Activated CD4-positive, alpha-beta T cell treated with anti-CD3 and anti-CD28 coated beads for 36 hours (primary cell): ENCODE results near the gene RNF25. TPM values are rescaled to one million over a fixed set of nuclear protein-coding genes. Genes with fewer than 3 reads are reported as not detected.
"Not testable (repeated sequence)": the region's sequence is repeated elsewhere in the genome, so short reads cannot be mapped to it uniquely, and the experiment has no call there.

ENCODE experiments used
- ATAC-seq: fragments of 200-7000 bp; cut with Tn5 transposase; one replicate; pipeline ENCODE4 v1.10.0; 2021; ENCODE audit warnings: mild to moderate bottlenecking, moderate library complexity
- CTCF ChIA-PET: fragments of 350-600 bp; sonication (Branson Sonifier 250); formaldehyde crosslinking; loops from one replicate; lab custom pipeline; 2021; ENCODE audit warnings: antibody characterized with exemption; lab: Charles Lee
- POLR2A ChIA-PET: fragments of 350-600 bp; sonication (Branson Sonifier 250); formaldehyde crosslinking; loops from one replicate; lab custom pipeline; 2021; ENCODE audit warnings: antibody characterized with exemption, inconsistent platforms; lab: Charles Lee
- DNase-seq: peaks from one replicate; pipeline ENCODE4 v3.0.0-alpha.2; 2020
- H3K27ac Mint-ChIP-seq: one replicate; pipeline ENCODE4 v1.8.0; 2021; ENCODE audit warnings: mixed read lengths
- H3K27me3 Mint-ChIP-seq: one replicate; pipeline ENCODE4 v1.8.0; 2021; ENCODE audit warnings: mixed read lengths
- H3K36me3 Mint-ChIP-seq: one replicate; pipeline ENCODE4 v1.8.0; 2021; ENCODE audit warnings: low read depth, mixed read lengths
- H3K4me1 Mint-ChIP-seq: one replicate; pipeline ENCODE4 v1.8.0; 2021; ENCODE audit warnings: mixed read lengths
- H3K4me3 Mint-ChIP-seq: one replicate; pipeline ENCODE4 v1.8.0; 2021; ENCODE audit warnings: mild to moderate bottlenecking, moderate library complexity, mixed read lengths
- H3K9me3 Mint-ChIP-seq: one replicate; pipeline ENCODE4 v1.8.0; 2021; ENCODE audit warnings: low read depth, mixed read lengths
- intact Hi-C, 2 experiments: fragments of 100-400 bp; cut with DNase I in 1 of 2; cut with micrococcal nuclease in 1 of 2; formaldehyde crosslinking; loops; one replicate each; pipeline versions ENCODE4 v1.14.2 to v1.15.1; 2022 to 2024; cut with DNase I, micrococcal nuclease
- total RNA-seq, 2 experiments: library from RNA; stranded (reverse); gene quantifications; one replicate each; pipeline ENCODE4 v1.2.3, GENCODE V29; 2021

Gene RNF25
- total RNA-seq, 2 experiments from 2014 or later, result 14.1 to 29.2 TPM

- ChIA-PET POLR2A (interaction anchor here (0.6 to 1.2 kb wide), 4 partner anchors 39 to 441 kb away, joined by 3 to 5 read pairs (median 4); partner anchors contain the start of genes BCS1L, RNF25, STK36 and ZNF142), CTCF (interaction anchor here (0.6 to 2.4 kb wide), 20 partner anchors 9 to 350 kb away, joined by 3 to 13 read pairs (median 4); no protein-coding TSS in a partner anchor)
- Mint-ChIP-seq H3K4me1 (peaks cover 20% of the 10 kb centered on the region), H3K27ac (peak within 1 kb of the TSS; percentile 80), H3K9me3 (no peaks in the 10 kb centered on the region), H3K4me3 (peak within 1 kb of the TSS; percentile 96), H3K27me3 (no peaks in the 10 kb centered on the region), H3K36me3 (peaks cover 2% of the 10 kb centered on the region)
- peak; percentile 99 for DNase-seq
- intact Hi-C loops, result loop anchor here (1.0 to 5.0 kb wide), 15 partner anchors 39 to 677 kb away; partner anchors contain the start of genes BCS1L (in 2 of the 2), ZNF142 (in 2 of the 2), AAMP (in 1 of the 2) and CNOT9 (in 1 of the 2)
- ATAC-seq, result peak; percentile 98
Measured at GRCh38 chr2:218710687-218711549, 39.1 kb upstream of the RNF25 start, which contains the start of gene TTLL4. TTLL4 (plus strand) TSS chr2:218710835; CDS start chr2:218737677, 26,842 bp downstream.

- POLR2A ChIA-PET, result interaction anchor here (0.8 to 1.0 kb wide), 2 partner anchors 38 to 51 kb away, joined by 4 to 5 read pairs; partner anchors contain the start of genes BCS1L, RNF25, STK36 and ZNF142
- CTCF ChIA-PET, result interaction anchor here (0.5 to 2.4 kb wide), 20 partner anchors 8 to 351 kb away, joined by 3 to 13 read pairs (median 4); no protein-coding TSS in a partner anchor
- intact Hi-C loops, result loop anchor here (1.0 to 5.0 kb wide), 14 partner anchors 38 to 678 kb away; partner anchors contain the start of genes BCS1L (in 2 of the 2), ZNF142 (in 2 of the 2), AAMP (in 1 of the 2) and CNOT9 (in 1 of the 2)
- ATAC-seq (peak; percentile 1), DNase-seq (no peak)
- H3K9me3 Mint-ChIP-seq, result no peaks in the 10 kb centered on the region
- H3K36me3 Mint-ChIP-seq, result no peaks in the 10 kb centered on the region
- no peaks in the 10 kb centered on the region for H3K27me3 Mint-ChIP-seq
- peak overlapping the region; percentile 31 for H3K27ac Mint-ChIP-seq
- peaks cover 18% of the 10 kb centered on the region for H3K4me1 Mint-ChIP-seq
- H3K4me3 Mint-ChIP-seq, result peak overlapping the region; percentile 96
Measured at GRCh38 chr2:218710334-218710686, 38.5 kb upstream of the RNF25 start.

GRCh38 chr2:218709908-218710307 is 38.1 kb upstream of the RNF25 start:
- Mint-ChIP-seq H3K4me1 (peaks cover 18% of the 10 kb centered on the region), H3K4me3 (peak overlapping the region; percentile 96), H3K27me3 (no peaks in the 10 kb centered on the region), H3K27ac (no peak overlapping the region), H3K9me3 (no peaks in the 10 kb centered on the region), H3K36me3 (no peaks in the 10 kb centered on the region)
- ChIA-PET POLR2A (interaction anchor here (0.8 to 1.0 kb wide), 2 partner anchors 38 to 51 kb away, joined by 4 to 5 read pairs; partner anchors contain the start of genes BCS1L, RNF25, STK36 and ZNF142), CTCF (interaction anchor here (0.5 to 2.4 kb wide), 20 partner anchors 8 to 351 kb away, joined by 3 to 13 read pairs (median 4); no protein-coding TSS in a partner anchor)
- DNase-seq (no peak), ATAC-seq (no peak)
- intact Hi-C loops, result loop anchor here (1.0 to 5.0 kb wide), 14 partner anchors 38 to 678 kb away; partner anchors contain the start of genes BCS1L (in 2 of the 2), ZNF142 (in 2 of the 2), AAMP (in 1 of the 2) and CNOT9 (in 1 of the 2)

- DNase-seq, result no peak
Measured at GRCh38 chr2:218708086-218708485, 36.3 kb upstream of the RNF25 start.

GRCh38 chr2:218703341-218703740 is 31.5 kb upstream of the RNF25 start:
- Mint-ChIP-seq H3K4me1 (no peaks in the 10 kb centered on the region), H3K27ac (no peak overlapping the region), H3K27me3 (no peaks in the 10 kb centered on the region), H3K36me3 (peaks cover 2% of the 10 kb centered on the region), H3K9me3 (no peaks in the 10 kb centered on the region), H3K4me3 (no peak overlapping the region)
- CTCF ChIA-PET, result interaction anchor here (0.7 to 1.4 kb wide), 4 partner anchors 10 to 45 kb away, joined by 3 to 4 read pairs (median 3); no protein-coding TSS in a partner anchor
- intact Hi-C loops, result no loop called here
- POLR2A ChIA-PET, result no interaction called here
- no peak for ATAC-seq
- DNase-seq, result no peak

More at GRCh38 chr2:218708086-218708485, 36.3 kb upstream of the RNF25 start:
- intact Hi-C loops, result no loop called here
- Mint-ChIP-seq H3K36me3 (no peaks in the 10 kb centered on the region), H3K27ac (no peak overlapping the region), H3K9me3 (no peaks in the 10 kb centered on the region), H3K4me1 (peaks cover 11% of the 10 kb centered on the region), H3K4me3 (no peak overlapping the region), H3K27me3 (no peaks in the 10 kb centered on the region)
- ChIA-PET CTCF (interaction anchor here (0.6 to 1.8 kb wide), 6 partner anchors 9 to 361 kb away, joined by 3 to 7 read pairs (median 4); partner anchors contain the start of gene ZNF142), POLR2A (no interaction called here)
- no peak for ATAC-seq

GRCh38 chr2:218701806-218702205 is 30.0 kb upstream of the RNF25 start:
- H3K36me3 Mint-ChIP-seq, result peaks cover 2% of the 10 kb centered on the region

GRCh38 chr2:218698885-218699284 is 27.1 kb upstream of the RNF25 start:
- ChIA-PET CTCF (interaction anchor here (0.5 to 2.5 kb wide), 3 partner anchors 11 to 149 kb away, joined by 3 to 10 read pairs (median 4); no protein-coding TSS in a partner anchor), POLR2A (interaction anchor here (0.8 kb wide), 1 partner anchor 27 kb away, joined by 6 read pairs; the partner anchor contains the start of genes RNF25 and STK36)
- Mint-ChIP-seq H3K27ac (no peak overlapping the region), H3K4me1 (no peaks in the 10 kb centered on the region), H3K4me3 (no peak overlapping the region), H3K9me3 (no peaks in the 10 kb centered on the region), H3K36me3 (peaks cover 2% of the 10 kb centered on the region), H3K27me3 (no peaks in the 10 kb centered on the region)
- ATAC-seq (no peak), DNase-seq (no peak)
- intact Hi-C loops, result no loop called here

More at GRCh38 chr2:218701806-218702205, 30.0 kb upstream of the RNF25 start:
- Mint-ChIP-seq H3K9me3 (no peaks in the 10 kb centered on the region), H3K27ac (no peak overlapping the region), H3K4me3 (no peak overlapping the region), H3K27me3 (no peaks in the 10 kb centered on the region), H3K4me1 (no peaks in the 10 kb centered on the region)
- no peak for ATAC-seq
- POLR2A ChIA-PET, result no interaction called here
- CTCF ChIA-PET, result interaction anchor here (0.6 to 1.5 kb wide), 4 partner anchors 9 to 146 kb away, joined by 3 to 7 read pairs (median 4); partner anchors contain the start of genes BCS1L, TTLL4 and ZNF142
- intact Hi-C loops, result no loop called here
- no peak for DNase-seq

- no peaks in the 10 kb centered on the region for H3K9me3 Mint-ChIP-seq
- H3K36me3 Mint-ChIP-seq, result no peaks in the 10 kb centered on the region
- POLR2A ChIA-PET, result no interaction called here
- no peak for DNase-seq
- no peaks in the 10 kb centered on the region for H3K27me3 Mint-ChIP-seq
- no peak overlapping the region for H3K27ac Mint-ChIP-seq
- CTCF ChIA-PET, result no interaction called here
- intact Hi-C loops, result no loop called here
- H3K4me3 Mint-ChIP-seq, result no peak overlapping the region
- ATAC-seq, result no peak
- H3K4me1 Mint-ChIP-seq, result no peaks in the 10 kb centered on the region
Measured at GRCh38 chr2:218694405-218695145, 22.8 kb upstream of the RNF25 start.

- DNase-seq (no peak), ATAC-seq (no peak)
- ChIA-PET CTCF (no interaction called here), POLR2A (no interaction called here)
- Mint-ChIP-seq H3K27me3 (no peaks in the 10 kb centered on the region), H3K9me3 (no peaks in the 10 kb centered on the region), H3K27ac (no peak overlapping the region), H3K4me1 (peaks cover 2% of the 10 kb centered on the region), H3K4me3 (no peak overlapping the region), H3K36me3 (no peaks in the 10 kb centered on the region)
- intact Hi-C loops, result no loop called here
Measured at GRCh38 chr2:218691234-218691633, 19.4 kb upstream of the RNF25 start.

GRCh38 chr2:218687400-218688060 is 15.7 kb upstream of the RNF25 start:
- ATAC-seq, result peak; percentile 95
- H3K4me1 Mint-ChIP-seq, H3K4me3 Mint-ChIP-seq, H3K9me3 Mint-ChIP-seq, H3K27me3 Mint-ChIP-seq, intact Hi-C loops, H3K36me3 Mint-ChIP-seq, H3K27ac Mint-ChIP-seq: not testable (repeated sequence)
- peak; percentile 44 for DNase-seq
- ChIA-PET POLR2A (interaction anchor here (0.9 kb wide), 1 partner anchor 160 kb away, joined by 3 read pairs; no protein-coding TSS in a partner anchor), CTCF (interaction anchor here (0.6 to 2.6 kb wide), 27 partner anchors 10 to 396 kb away, joined by 3 to 13 read pairs (median 4); partner anchors contain the start of genes CATIP, RNF25, STK36 and TTLL4)
